ENCODE data around the gene SKI. TPM values are rescaled to one million over a fixed set of nuclear protein-coding genes. Genes with fewer than 3 reads are reported as not detected.

SKI gene
- total and polyA plus RNA-seq, 2 of the 8 experiments (the other 6 are each of a cell fraction or from before 2014, with no cell fraction given), result 8.3 to 87.6 TPM

DNA sequence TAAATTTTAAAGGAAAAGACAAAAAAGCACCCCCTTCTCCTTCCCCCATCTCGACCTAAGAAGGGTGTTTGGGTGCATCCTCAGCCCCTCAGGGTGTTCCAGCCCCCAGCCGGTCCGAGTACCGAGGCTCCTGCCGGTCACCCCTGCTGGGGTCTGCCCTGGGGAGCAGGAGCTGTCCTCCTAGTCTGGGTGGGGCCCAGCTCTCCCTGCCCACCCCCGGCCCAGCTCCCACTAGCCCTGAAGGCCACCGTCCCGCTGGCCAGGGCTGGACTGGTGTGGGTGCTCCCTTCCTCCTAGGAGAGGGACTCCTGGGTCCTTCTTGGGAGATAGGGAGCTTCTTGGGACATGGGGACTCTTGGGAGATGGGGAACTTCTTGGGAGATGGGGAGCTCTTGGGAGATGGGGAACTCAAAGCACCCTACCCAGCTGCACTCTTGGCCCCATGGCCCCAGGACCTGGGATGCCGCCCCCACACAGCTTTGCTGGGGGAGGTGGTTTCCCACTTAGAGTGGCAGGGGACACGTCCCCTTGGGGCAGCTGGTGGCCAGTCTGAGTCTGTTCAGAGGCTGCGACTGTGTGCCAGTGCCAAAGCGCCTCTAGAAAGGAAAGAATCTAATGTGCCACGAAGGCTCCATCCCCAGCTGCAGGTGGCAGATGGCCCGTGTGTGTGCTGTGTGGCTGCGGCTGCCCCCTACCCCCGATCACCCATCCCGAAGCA is 118.7 kb downstream of the SKI start:
- H3K27ac ChIP-seq (ENCODE audit: low read depth, low read length), result no peak overlapping the region

More for the DNA sequence above, 118.7 kb downstream of the SKI start:
- H3K27me3 ChIP-seq (replicated peaks in 1 of 4; ENCODE audit: control insufficient read depth in 3 of 4, extremely low read depth in 1 of 4, insufficient read depth in 3 of 4, low read length in 3 of 4), result no peaks in the 10 kb centered on the region
- no peaks in the 10 kb centered on the region for H3K79me1 ChIP-seq (ENCODE audit: low read depth, low read length)
- H3K79me2 ChIP-seq (ENCODE audit: control insufficient read depth in 1 of 2, insufficient read depth in 2 of 2, low read length in 2 of 2), result no peaks in the 10 kb centered on the region
- no peaks in the 10 kb centered on the region for H3K23me2 ChIP-seq (ENCODE audit: low read depth, low read length)
- WGBS, 2 experiments (ENCODE audit: extremely low coverage in 1 of 2, insufficient coverage in 1 of 2, insufficient read length in 1 of 2, insufficient replicate concordance in 2 of 2, low coverage in 1 of 2, low lambda C conversion rate in 2 of 2, missing lambda C conversion rate in 1 of 2), result 85% methylated on average over 15 of the region's 17 CpGs; no CpG with 5 or more reads in 1 of the 2 experiments
- CTCF ChIA-PET (ENCODE audit: partially characterized antibody), result interaction anchor here (1.5 to 1.8 kb wide), 3 partner anchors 11 to 34 kb away, joined by 4 to 8 read pairs (median 5); no protein-coding TSS in a partner anchor
- no peak overlapping the region for H4K5ac ChIP-seq (ENCODE audit: insufficient read length, low read depth, low read length)
- H3K18ac ChIP-seq (ENCODE audit: extremely low read depth, low read length), result no peak overlapping the region
- H3K23ac ChIP-seq (ENCODE audit: insufficient read length), result no peak overlapping the region
- H4K20me1 ChIP-seq (replicated peaks in 1 of 2; ENCODE audit: control insufficient read depth in 1 of 2, insufficient read depth in 2 of 2, low read length in 2 of 2), result peaks cover 0 to 3% of the 10 kb centered on the region in 2 experiments
- H3K4me3 ChIP-seq (ENCODE audit: extremely low read depth in 1 of 4, insufficient read depth in 2 of 4, low read depth in 3 of 4, low read length in 4 of 4), result no peak overlapping the region
- H2AFZ ChIP-seq (ENCODE audit: low read length), result no peak overlapping the region
- H2BK5ac ChIP-seq (ENCODE audit: low read depth, low read length), result no peak overlapping the region
- no peak overlapping the region for H2AK5ac ChIP-seq (ENCODE audit: low read depth, low read length)
- no peak overlapping the region for H4K91ac ChIP-seq (replicated peaks; ENCODE audit: insufficient read length, low read length)
- TF ChIP-seq EZH2 (IDR thresholded peaks at IDR 0.05; ENCODE audit: low read depth, low read length, severe bottlenecking), result no peak
- TF ChIP-seq, protein P1, sequence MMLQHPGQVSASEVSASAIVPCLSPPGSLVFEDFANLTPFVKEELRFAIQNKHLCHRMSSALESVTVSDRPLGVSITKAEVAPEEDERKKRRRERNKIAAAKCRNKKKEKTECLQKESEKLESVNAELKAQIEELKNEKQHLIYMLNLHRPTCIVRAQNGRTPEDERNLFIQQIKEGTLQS (IDR thresholded peaks at IDR 0.05; ENCODE audit: insufficient read depth, low read depth, low read length), result no peak
- TF ChIP-seq TAF1 (IDR thresholded peaks at IDR 0.05; ENCODE audit: low read depth, low read length), result no peak
- TF ChIP-seq EP300 (IDR thresholded peaks at IDR 0.05; ENCODE audit: borderline replicate concordance in 1 of 2, low read depth in 2 of 2, low read length in 2 of 2), result no peak
- no peak for TF ChIP-seq CBX8 (IDR thresholded peaks at IDR 0.05; ENCODE audit: borderline replicate concordance, low read depth, low read length)
- TF ChIP-seq TAF7 (optimal IDR thresholded peaks at IDR 0.05; ENCODE audit: borderline replicate concordance, low read depth, low read length), result no peak
- FAIRE-seq (no peak), DNase-seq (ENCODE audit: low read depth in 1 of 2, low spot score in 2 of 2) (no peak)
- POLR2A ChIA-PET (ENCODE audit: partially characterized antibody), result no interaction called here
- H3K4ac ChIP-seq (replicated peaks; ENCODE audit: insufficient read length, low read depth, low read length), result no peak overlapping the region
- no peak overlapping the region for H3K56ac ChIP-seq (replicated peaks; ENCODE audit: insufficient read length, low read depth, low read length)
- no peak overlapping the region for H2BK120ac ChIP-seq (replicated peaks; ENCODE audit: low read depth, low read length)
- H4K8ac ChIP-seq (ENCODE audit: extremely low read depth, insufficient read depth, low read length), result peak overlapping the region; percentile 76
- no peak overlapping the region for H3K9ac ChIP-seq (replicated peaks in 1 of 4; ENCODE audit: extremely low read depth in 1 of 4, low read depth in 3 of 4, low read length in 3 of 4)
- H3K4me2 ChIP-seq (ENCODE audit: insufficient read depth in 1 of 2, low read depth in 2 of 2, low read length in 2 of 2), result no peak overlapping the region
- no peak overlapping the region for H2BK15ac ChIP-seq (ENCODE audit: low read length)
- no peaks in the 10 kb centered on the region for H3K36me3 ChIP-seq (ENCODE audit: control insufficient read depth in 2 of 4, insufficient read depth in 4 of 4, low read length in 3 of 4)
- no peak overlapping the region for H3K14ac ChIP-seq (ENCODE audit: insufficient read length)
- H3K4me1 ChIP-seq (replicated peaks in 1 of 4; ENCODE audit: control insufficient read depth in 3 of 4, insufficient read depth in 4 of 4, low read length in 3 of 4), result no peaks in the 10 kb centered on the region
- no peak overlapping the region for H2BK12ac ChIP-seq (ENCODE audit: low read depth, low read length)
- H3K9me3 ChIP-seq (ENCODE audit: insufficient read depth in 2 of 2, low read depth in 1 of 2, low read length in 1 of 2), result no peaks in the 10 kb centered on the region
- H2BK20ac ChIP-seq (ENCODE audit: low read length), result no peak overlapping the region

Measured in H1 (cell line).